GM19238 (cell line): ENCODE data around the gene ADAMTS18.

ENCODE experiments used
- DNase-seq: peaks from one replicate; pipeline ENCODE4 v3.0.0; 2011; ENCODE audit warnings: low spot score; ENCODE audit not compliant: insufficient read length

Gene ADAMTS18

DNA sequence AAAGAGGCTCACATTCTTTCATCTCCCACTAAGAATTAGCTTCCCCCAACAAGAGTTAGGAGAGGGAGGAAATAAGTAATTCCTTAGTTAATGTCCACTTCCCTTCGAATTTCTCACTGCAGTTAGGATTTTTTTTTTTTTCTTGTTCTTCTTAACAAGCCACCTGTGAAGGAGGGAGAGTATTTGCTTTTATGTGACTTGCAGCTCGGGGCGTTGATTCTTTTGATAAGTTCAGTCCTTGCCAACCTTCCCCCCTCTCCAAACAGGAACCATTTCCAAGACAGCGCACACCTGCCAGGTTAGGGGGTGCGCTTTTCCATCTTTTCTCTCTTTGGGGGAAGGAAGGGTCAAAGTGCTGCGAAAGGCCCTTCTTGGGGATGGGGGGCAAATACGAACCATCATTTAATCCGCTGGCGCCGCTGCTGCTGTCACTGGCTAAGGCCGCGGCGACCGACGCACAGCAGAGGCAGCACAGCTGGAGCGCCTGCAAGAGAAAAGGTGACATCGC is 758 bp downstream of the ADAMTS18 start:
- DNase-seq = no peak

DNA sequence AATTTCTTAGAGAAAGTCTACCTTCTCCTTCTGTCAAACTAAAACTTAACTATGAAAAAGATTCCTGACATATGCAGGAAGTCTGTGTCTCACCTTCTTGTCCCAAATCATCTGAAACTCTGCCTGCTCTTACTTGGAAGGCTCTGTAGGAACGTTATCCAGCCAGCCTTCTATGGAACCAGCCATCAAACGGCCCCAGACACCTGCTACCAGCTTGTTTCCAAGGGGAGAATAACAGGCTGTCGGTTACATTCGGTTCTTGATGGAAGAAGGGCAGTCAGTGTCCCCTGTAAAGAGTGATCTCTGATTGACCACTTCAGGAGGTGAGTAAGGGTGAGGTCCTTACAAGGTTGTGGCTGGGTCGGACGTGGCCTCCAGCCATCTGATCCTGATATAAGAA is 1.7 kb downstream of the ADAMTS18 start:
- DNase-seq = no peak

DNA sequence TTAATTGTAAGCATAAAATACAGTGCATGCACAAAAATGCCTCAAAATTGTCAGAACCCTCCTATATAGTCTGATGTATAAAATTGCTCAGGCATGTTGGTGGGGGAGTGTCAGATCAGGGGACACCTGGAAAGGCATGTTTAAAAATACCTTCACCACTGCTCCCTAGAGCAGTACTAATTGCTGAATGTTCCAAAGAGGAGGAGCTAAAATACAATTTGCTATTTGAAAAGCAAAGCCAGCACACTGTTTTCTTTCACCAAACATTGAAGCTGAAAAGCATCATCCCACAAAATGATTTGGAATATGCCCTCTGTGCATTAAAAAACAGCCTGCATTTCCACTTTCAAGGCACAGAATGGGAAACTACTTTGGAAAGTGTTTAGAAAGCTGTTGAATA is 2.6 kb downstream of the ADAMTS18 start:
- DNase-seq = no peak

DNA sequence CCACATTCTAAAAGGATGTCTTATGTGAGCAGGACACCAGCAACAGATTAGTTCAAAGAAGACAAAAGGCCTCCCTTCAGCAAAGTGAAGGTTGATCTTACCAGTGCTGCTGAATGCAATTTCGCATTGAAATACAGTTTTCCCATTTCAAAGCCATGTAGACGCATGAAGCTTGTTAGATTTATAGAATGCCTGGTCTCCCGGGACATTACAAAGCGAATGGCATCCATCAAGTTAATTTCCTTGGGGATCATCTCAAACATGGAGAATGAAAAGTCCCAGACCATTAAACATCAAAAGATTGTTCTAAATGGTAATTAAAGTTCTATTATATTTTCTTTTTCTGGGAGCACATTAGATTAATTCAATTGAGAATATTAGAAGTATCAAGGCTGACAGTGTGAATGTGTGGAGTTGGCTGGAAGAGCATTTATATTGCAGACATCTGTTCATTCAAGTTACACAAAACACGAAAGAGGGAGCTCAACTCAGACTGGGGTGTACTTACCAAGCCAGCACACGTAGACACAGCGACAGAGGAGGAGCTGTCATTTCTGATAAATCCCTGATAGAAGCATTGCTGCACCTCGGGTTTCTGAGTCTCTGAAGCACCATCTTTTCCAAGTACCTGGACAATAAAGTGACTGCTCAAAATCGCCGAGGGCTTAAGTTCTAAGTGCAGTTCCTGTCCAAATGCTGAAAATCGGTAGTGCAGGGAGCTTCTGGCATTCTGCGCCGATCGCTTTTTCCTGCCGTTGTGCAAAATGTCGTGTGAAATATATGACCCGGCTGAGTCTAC is 3.8 kb downstream of the ADAMTS18 start:
- no peak for DNase-seq

DNA sequence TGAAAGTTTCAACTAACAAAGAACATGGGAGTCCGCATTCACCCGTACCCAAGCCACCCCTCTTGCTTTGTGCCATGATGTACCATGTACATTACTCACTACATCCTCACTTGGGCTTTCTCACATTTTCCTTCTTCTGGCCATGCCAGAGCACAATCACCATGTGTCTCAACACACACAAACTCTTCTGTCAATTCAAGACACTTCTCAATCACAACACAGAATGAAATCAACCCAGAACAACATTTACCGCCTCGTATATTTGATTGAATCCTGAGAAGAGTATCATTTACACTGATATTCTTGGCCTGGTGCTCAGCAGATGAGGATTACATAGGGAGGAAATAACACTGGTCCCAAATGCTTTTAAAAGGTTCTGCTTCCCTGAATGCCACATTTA is 4.5 kb downstream of the ADAMTS18 start:
- DNase-seq = no peak

DNA sequence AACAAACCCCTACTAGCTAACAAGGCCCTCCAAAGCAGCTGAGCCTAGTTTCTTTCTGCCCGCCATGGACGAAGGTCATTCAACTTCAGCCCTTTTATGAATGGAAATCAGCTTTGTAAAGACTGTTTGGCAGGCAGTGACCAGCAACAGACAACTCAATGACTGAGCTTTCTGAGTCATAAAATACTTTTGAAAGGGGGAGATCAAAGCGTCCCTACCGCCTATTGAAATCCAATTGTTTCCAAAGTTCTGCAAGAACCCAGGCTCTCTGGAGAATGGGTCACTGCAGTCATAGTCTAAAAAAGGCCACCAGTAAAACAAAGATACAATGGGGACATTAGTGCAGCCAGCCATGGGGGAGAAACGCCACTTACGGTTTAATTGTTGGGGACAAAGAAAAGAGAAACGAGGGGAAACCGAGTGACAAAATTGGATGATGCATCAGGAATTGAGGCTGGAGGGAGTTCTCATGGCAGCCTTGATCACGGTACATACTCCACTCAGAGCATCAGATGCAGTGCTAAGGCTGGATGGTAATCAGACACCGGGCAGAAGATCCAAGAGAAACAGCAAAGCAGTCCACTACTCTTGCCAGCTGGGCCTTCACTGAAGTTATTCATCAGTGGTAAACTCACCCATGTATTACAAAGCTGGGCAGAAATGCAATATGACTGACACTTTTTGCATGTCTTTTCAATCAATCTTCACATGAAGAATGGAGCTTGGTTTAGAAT is 9.8 kb downstream of the ADAMTS18 start:
- DNase-seq = no peak

DNA sequence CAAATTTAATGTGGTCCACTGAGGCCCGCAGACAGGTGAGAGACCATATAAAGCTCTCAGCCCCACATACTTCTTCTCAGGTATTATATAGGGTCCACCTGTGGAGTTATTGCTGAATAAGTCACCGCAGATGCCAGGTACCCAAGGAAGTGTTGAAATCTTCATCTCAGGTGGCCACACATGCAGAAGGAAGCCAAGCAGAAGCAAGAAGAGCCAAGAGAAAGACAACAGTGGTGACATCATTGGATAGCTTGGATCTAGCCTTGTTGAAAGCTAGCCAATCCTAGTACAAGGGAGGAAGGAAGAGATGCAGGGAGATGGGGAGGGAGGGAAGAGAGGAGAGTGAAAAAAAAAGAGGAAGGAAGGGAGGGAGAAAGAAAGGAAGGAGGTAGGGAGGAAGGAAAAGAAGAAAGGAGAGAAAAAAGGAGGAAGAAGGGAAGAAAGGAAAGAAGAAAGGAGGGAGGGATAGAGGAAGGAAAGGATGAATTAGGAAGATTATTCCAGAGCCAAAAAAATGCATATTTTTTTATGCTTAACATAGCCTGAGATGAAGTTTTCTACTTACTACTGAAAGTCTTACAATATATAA is 12.5 kb downstream of the ADAMTS18 start:
- no peak for DNase-seq

DNA sequence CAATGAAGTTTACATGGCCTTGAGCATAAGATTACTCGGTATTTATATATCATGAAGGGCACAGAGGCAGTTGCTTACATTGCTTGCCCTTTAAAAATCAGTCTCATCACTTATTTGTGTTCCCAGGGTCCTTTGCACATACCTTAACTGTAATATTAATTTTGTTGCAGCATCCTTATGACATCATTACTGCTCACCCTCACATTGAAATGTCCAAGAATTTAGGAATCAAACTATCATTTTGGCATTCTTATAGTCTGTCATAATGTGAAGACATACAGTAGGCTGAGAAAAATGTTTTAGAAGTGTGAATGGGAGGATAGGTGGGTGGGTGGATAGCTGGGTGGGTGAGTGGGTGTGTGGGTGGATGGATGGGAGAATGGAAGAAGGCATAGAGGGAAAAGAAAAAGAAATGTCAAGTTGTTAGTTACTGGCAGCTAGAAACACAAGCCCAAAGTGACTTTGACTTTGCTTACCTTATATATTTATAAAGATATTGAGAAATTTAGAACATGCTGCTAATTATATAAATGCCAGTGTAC is 17.8 kb downstream of the ADAMTS18 start:
- DNase-seq = no peak

DNA sequence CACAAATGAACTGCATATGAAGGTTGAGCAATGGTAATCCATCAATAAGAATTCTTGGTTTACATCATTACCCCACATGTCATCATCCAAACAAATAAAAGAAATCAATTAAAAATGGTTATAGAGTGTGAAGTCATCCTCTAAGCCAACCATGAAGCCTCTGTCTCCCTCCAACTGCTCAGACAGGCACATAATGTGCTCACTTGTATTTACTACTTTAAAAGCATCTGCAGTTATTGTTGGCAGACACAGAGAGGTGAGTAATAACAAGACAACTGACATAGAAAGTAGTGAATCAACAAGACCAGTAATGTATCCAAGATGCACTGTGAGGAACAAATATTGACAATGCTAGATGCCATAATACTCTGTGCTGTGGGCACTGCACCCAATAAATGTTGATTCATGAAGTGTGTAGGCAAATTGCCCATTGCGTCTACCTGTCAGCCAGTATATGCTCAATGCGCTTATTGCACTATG is 20.0 kb downstream of the ADAMTS18 start:
- DNase-seq = no peak

DNA sequence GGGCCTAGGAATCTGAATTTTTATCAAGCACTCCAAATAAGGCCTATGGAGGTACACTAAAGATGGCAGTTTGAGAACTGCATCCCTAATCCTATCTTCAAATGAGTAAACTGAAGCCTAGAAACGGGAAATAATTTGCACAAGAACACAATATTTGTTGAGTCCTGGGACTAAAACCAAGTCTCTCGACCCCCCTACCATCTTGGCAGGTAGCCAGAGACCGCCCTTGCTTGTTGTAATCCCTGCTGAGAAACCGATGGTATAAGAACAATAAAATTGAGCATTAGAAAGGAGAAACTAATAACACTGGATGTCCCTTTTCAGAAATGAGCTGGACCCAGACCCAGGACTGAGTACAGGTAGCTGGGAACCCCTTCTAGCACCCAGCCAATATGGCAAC is 24.4 kb downstream of the ADAMTS18 start:
- DNase-seq = no peak

DNA sequence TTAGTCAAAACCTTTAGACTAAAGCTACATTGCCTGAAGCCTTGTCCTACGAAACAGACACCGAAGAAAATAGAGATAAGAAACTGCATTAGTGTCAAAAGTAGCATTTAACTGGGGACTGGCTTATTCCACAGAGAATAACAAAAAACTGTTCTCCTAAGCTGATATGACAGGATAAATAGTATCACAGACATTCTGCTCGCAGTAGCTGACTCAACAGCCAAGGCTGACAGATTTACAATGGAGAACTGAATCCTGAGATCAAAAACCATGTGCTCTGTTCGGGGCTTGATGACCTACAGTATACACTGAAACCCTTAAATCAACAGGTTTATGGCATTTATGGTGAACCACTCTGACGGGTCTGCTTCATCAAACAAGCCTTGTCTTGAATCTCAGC is 25.5 kb downstream of the ADAMTS18 start:
- DNase-seq = no peak

DNA sequence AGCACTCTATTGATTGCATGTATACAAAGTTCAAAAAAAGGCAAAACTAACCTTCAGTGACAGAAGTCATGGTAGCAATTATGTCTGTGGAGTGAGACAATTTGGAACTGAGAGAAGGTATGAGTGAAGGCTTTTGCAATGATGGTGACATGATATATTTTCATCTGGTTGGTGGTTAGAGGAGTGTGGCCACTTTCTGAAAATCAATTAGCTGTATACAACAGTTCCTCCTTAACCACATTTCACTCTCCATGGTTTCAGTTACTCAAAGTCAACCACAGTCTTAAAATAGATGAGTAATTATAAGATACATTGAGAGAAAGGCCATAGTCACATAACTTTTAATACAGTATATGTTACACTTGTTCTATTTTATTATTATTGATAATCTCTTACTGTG is 26.2 kb downstream of the ADAMTS18 start:
- no peak for DNase-seq

DNA sequence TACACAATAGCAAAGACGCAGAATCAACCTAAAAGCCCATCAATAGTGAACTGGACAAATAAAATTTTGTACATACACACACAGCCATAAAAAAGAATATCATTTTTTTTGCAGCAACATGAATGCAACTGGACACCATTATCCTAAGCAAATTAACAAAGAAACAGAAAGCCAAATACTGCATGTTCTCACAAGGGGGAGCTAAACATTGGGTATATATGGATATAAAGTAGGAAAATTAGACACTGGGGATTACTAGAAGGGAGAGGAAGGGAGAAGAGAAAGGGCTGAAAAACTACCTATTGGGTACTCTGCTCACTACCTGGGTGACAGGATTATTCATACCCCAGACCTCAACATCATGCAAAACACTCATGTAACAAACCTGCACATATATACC is 28.2 kb downstream of the ADAMTS18 start:
- no peak for DNase-seq

DNA sequence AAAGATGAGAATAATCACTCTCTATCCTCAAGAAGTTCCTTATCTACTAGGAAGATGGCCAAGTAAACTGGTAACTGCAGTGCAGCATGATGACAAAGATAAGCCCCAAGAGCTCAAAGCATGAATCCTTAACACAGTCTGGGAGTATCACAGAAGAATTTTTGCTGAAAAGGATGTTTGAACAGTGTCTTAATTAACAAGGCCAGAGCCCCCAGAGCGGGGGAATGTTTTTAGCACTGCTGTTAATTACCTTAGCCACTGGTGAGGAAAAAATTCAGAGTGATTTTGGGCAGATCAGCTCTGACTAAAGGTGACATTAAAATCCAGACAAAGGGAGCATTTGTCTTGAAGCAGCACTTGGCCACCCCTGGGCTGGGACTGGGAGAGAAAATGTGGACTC is 30.1 kb downstream of the ADAMTS18 start:
- DNase-seq = no peak

DNA sequence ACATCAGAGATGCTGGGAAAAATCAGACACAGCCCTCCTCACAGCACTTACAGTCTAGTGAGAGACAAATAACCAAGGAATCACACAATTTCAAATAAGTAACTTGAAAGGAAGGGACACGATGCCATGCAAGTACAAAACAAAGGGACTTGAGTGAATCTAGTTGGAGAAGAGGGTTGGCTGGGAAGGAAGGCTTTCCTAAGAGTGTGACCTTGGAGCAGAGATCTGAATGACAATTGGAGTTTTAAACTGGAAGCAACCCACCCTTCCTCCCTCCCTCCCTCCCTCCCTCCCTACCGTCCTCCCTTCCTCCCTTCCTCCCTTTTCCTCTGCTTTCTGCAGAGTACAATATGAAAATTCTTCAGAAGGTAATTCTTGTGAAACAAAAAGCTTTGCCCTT is 31.1 kb downstream of the ADAMTS18 start:
- no peak for DNase-seq

DNA sequence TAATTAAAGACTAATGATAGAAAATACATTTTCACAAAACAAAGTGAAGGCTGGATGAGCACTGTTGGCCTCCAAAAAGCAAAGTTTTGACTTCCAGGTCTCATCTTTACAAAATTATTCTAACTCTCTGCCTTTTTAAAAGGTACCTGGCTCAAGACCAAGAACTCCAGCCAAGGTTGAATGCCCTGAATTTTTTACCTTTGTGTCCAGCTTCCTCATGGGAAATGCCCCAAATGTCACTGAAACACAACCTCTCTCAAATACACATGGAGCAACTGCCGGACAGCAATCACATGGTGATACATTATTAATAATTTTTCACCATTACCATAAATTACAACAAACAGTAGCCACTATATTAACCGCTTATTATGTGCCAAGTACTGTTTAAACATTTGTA is 32.2 kb downstream of the ADAMTS18 start:
- no peak for DNase-seq

DNA sequence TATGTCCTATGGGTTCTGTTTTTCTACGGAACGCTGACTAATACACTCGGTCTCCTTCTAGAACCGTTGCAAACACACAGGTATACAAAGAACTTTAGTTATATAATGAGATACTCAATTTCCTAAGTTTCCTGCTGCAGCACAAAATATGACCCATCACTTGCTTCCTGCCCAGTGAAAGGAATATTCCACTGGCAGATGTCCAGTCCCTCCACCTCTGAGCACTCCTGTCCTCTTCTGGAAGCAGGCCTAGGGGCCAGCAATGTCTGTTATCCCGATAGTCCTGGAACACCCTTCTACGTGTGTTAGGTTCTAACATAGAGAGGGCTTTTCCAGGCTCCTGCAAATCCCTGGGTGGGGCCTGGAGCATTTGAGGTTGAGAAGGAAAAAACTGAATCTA is 32.7 kb downstream of the ADAMTS18 start:
- DNase-seq = no peak

DNA sequence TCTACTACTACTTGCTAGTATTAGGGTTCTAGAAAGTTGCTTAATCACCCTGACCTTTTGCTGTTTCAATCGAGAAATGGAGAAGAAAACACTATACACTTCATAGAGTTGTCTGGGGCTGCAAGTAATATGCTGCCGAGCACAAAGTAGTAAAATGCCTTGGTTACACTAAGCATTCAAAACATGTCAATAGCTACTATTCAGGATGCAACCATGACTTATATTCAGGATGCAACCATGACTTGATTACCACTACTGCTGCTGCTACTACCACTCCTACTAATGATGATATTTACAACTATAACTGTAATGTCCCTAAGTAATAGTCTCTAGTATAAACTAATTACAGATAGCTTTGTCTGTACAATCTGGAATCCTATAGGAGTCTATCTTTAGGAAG is 35.3 kb downstream of the ADAMTS18 start:
- DNase-seq = no peak

DNA sequence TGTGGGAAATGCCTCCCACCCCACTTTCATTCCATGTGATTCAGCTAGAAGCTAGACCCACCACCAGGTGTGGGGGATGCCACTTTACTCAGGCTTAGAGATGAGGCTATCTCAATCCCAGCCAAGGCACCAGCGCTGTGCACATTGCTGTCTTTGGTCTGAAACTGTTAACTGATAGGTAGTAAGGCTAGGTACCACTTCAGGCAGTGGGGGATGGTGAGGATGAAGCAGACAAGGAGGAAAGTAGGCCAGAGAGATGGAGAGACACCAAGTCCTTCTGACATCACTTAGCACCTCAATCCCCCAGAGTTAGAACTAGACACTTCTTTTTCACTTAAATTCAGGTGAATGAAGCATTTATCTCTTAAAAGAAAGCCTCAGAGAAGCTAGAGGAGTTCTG is 35.8 kb downstream of the ADAMTS18 start:
- DNase-seq = no peak

DNA sequence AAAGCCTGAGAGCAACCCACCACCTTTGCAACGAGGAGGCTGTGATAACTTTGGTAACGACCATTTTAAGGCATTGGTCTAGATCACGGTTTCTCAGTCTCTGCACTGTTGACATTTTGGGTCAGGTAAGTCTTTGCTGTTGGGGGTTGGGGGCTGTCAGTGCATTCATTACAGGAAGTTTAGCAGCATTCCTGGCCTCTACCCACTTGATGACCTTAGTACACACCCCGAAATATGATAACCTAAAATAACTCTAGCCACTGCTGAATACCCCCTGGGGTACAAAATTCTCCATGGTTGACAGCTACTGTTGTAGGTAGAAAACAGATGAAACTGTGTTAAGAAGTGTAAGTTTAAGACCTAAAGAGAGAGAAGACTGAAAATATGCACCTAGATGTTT is 36.3 kb downstream of the ADAMTS18 start:
- no peak for DNase-seq

DNA sequence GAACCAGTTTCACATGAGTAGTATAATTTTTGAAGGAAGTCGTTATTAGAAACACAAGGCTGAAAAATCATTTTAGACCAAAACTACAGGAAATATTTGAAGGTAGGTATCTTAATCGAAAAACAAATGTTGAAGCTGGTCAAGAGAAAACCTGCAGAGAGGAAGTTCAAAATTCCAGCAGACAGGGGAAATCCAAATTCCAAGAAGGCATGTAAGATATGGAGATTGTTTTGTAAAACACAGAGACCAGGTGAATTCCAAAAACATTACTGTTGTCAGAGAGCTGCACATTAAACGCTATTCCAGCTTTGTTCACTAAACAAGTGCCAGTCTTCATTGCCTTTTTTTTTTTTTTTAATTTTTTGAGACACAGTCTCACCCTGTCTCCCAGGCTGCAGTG is 38.4 kb downstream of the ADAMTS18 start:
- no peak for DNase-seq

DNA sequence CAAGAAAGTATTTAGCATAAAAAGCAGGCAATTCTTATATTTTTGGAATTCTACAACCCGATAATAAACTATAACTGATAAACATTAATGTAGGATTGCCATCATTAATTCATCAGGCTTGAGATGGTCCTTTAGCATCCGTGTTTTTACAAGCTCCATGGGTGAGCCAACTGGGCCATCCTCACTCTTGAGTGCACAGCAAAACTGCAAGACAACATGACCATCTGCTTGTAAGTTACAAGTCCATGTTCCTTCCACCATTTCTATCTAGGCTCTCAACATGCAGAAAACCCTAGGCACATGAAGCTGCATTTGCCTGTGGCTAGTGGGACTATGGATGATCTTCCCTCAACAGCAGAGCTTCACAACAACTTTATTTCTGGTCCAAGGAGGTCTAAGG is 40.1 kb downstream of the ADAMTS18 start:
- DNase-seq = no peak
